Neural progenitor cell (in vitro differentiated cells): ENCODE measurements around the gene SNX22.

Experiments used
- CTCF ChIP-seq: fragments of 200-600 bp; sonication (generic); IDR thresholded peaks from 2 replicates; pipeline ENCODE4 v1.5.1; 2017; ENCODE audit warnings: antibody characterized with exemption, mild to moderate bottlenecking
- EZH2 ChIP-seq: fragments of 200-600 bp; sonication (generic); IDR thresholded peaks from 2 replicates; pipeline ENCODE4 v1.6.1; 2017; ENCODE audit warnings: antibody characterized with exemption, mild to moderate bottlenecking, moderate library complexity
- EZH2phosphoT487 ChIP-seq: fragments of 200-600 bp; sonication (generic); IDR thresholded peaks from 2 replicates; pipeline ENCODE4 v1.6.1; 2017; ENCODE audit warnings: antibody characterized with exemption

GRCh38 chr15:64133623-64134344 is 17.7 kb upstream of the SNX22 start:
- TF ChIP-seq CTCF: no peak
- no peak for TF ChIP-seq EZH2
- no peak for TF ChIP-seq EZH2phosphoT487
